Mucosa of rectum (tissue), 2 donors: Measurements from ENCODE around the gene NBAS.

Experiments
- H3K27ac ChIP-seq, 2 donors: one replicate each; pipeline ENCODE4 v1.7.0; 2013; ENCODE audit warnings: inconsistent platforms in 2 of 2, low read depth in 2 of 2, low read length in 2 of 2
- H3K27me3 ChIP-seq, 2 donors: one replicate each; pipeline ENCODE4 v1.7.0; 2013; ENCODE audit warnings: low read length in 2 of 2; ENCODE audit not compliant: control insufficient read depth in 2 of 2, insufficient read depth in 2 of 2
- H3K36me3 ChIP-seq, 2 donors: one replicate each; pipeline ENCODE4 v1.7.0; 2013; ENCODE audit warnings: low read length in 2 of 2; ENCODE audit not compliant: control insufficient read depth in 2 of 2, insufficient read depth in 2 of 2
- H3K4me1 ChIP-seq, 2 donors: one replicate each; pipeline ENCODE4 v1.7.0; 2013; ENCODE audit warnings: low read length in 2 of 2, mild to moderate bottlenecking in 1 of 2; ENCODE audit not compliant: control insufficient read depth in 2 of 2, insufficient read depth in 2 of 2
- H3K4me3 ChIP-seq, 2 donors: one replicate each; pipeline ENCODE4 v1.7.0; 2013; ENCODE audit warnings: low read length in 2 of 2
- H3K9ac ChIP-seq, 2 donors: one replicate each; pipeline ENCODE4 v1.7.0; 2013; ENCODE audit warnings: low read length in 2 of 2, low read depth in 1 of 2, mild to moderate bottlenecking in 1 of 2
- H3K9me3 ChIP-seq, 2 donors: one replicate each; pipeline ENCODE4 v1.7.0; 2013; ENCODE audit warnings: low read length in 2 of 2; ENCODE audit not compliant: control insufficient read depth in 2 of 2
- donor health status: healthy.
- donor health status: Normal muscosa, but diverticular disease.

Gene NBAS

DNA sequence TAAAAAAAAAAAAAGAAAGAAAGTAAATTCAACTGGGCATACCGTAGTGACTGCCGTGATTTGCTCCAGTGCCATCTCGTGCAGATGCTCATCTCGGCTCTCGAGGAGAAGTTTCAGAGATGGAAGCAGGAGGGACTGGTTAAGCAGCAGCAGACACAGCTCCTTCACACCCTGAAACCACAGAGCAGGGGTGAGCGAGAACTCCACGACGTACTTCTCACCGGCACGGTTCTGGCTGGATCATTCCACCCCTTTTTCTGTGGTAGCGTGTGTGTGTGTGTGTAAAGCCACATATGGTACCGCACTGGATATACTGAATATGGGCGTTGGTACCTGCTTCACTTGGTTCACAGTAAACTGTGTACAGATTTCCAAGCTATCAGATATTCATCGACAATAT lies 382.2 kb downstream of the NBAS start:
- Histone ChIP-seq H3K27me3 (no peaks in the 10 kb centered on the region), H3K9me3 (no peaks in the 10 kb centered on the region), H3K4me1 (no peaks in the 10 kb centered on the region), H3K4me3 (no peak overlapping the region), H3K36me3 (peaks cover 0 to 9% of the 10 kb centered on the region in 2 donors), H3K27ac (no peak overlapping the region), H3K9ac (no peak overlapping the region)

DNA sequence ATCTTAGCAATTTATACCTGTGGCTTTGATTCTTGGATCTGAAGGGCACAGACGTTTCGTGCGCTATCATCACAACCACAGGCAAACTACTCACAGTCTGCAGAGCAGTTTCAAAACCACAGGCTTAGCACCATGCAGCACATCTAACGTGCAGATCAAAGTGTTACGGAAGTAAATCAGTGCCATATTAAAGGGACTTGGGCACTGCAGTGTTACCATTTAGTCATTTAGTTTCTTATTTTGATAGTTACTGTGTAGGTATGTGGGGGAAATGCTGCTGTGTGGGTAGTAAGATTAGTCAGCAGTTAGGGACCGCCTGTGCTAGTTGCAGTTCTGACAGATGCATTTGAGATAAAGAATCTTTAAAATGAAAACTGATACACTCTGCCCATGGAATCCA lies 384.0 kb downstream of the NBAS start:
- no peak overlapping the region for H3K27ac ChIP-seq

DNA sequence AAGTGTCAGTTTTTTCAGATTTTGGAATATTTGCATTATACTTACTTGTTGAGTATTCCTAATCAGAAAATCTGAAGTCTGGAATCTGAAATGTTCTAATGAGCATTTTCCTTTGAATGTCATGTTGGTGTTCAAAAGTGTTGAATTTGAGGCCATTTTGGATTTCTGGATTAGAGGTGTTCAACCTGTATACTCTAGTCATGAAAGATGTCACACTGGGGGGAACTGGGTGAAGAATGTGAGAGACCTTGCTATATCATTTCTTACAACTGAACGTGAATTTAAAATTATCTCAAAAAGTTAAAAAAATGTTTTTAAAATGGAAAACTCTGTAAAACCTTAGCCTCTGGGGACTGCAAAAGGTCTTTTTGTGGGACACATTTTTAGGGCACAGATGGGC lies 384.5 kb downstream of the NBAS start:
- Histone ChIP-seq H3K4me1 (no peaks in the 10 kb centered on the region), H3K27me3 (no peaks in the 10 kb centered on the region), H3K9me3 (no peaks in the 10 kb centered on the region), H3K9ac (no peak overlapping the region), H3K4me3 (no peak overlapping the region), H3K36me3 (peaks cover 0 to 9% of the 10 kb centered on the region in 2 donors), H3K27ac (no peak overlapping the region)

More for the DNA sequence above, 384.0 kb downstream of the NBAS start:
- H3K4me1 ChIP-seq, result no peaks in the 10 kb centered on the region
- H3K9me3 ChIP-seq, result no peaks in the 10 kb centered on the region
- no peak overlapping the region for H3K9ac ChIP-seq
- no peaks in the 10 kb centered on the region for H3K27me3 ChIP-seq
- no peak overlapping the region for H3K4me3 ChIP-seq
- peaks cover 0 to 9% of the 10 kb centered on the region in 2 donors for H3K36me3 ChIP-seq

DNA sequence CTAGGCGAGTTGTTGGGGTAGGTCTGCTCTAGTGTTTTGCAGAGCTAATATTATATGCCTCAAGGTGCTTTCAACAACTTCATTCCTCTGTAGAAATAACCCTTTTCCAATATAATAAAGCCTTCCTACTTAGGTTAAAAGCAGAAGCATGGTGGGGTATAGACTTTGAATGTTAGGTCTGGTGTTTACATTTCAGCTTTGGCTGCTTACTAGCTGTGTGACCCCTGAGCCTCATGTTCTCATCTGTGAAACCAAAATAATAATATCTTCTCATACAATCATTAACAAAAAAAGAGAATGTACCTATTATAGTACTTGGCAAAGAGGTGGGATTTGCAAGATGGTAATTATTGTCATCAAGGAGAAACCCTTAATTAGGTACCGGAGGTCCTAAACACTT lies 386.6 kb downstream of the NBAS start:
- Histone ChIP-seq H3K9ac (no peak overlapping the region), H3K27me3 (no peaks in the 10 kb centered on the region), H3K27ac (no peak overlapping the region), H3K9me3 (no peaks in the 10 kb centered on the region), H3K4me1 (no peaks in the 10 kb centered on the region), H3K4me3 (no peak overlapping the region), H3K36me3 (peaks cover 0 to 9% of the 10 kb centered on the region in 2 donors)

DNA sequence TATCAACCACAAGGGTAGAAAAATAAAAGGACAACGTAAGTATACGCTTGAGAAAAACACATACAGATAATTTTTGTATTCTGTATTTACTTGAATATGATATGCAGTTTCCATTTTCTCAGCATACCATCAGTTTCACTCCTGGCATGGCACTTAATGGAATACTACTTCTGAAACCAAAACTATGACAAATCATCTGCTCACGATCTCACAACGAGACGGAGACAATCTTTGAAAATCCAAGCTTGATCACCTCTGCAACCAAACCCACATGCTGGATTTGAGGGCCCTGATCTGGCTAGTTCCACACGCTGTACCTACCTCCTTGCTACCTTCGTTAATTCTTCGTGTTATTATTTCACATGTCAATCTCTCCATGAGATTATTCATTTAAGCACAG lies 387.6 kb downstream of the NBAS start:
- peaks cover 0 to 6% of the 10 kb centered on the region in 2 donors for H3K36me3 ChIP-seq
- no peak overlapping the region for H3K9ac ChIP-seq
- no peaks in the 10 kb centered on the region for H3K27me3 ChIP-seq
- no peaks in the 10 kb centered on the region for H3K9me3 ChIP-seq
- H3K4me1 ChIP-seq, result no peaks in the 10 kb centered on the region
- no peak overlapping the region for H3K27ac ChIP-seq
- no peak overlapping the region for H3K4me3 ChIP-seq

DNA sequence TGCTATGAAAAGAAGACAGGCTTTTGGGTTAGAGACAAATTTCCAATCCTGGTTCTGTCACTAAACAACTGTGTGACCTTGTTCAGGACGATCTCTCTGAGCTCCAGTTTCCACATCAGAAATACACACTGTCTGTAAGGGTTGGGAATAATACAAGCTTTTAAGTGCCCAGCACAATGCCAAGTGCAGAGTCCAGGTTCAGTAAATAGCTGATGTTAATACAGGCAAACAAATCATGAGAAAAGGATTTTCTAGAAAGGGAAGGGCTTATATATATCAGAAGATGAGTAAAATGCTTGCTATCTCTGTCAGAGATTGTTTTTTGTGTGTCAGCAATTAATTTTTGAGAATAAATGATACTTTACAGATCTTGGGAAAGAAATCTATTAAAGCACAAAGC lies 388.3 kb downstream of the NBAS start:
- Histone ChIP-seq H3K27ac (no peak overlapping the region), H3K4me1 (no peaks in the 10 kb centered on the region), H3K4me3 (no peak overlapping the region), H3K9ac (no peak overlapping the region), H3K27me3 (no peaks in the 10 kb centered on the region), H3K9me3 (no peaks in the 10 kb centered on the region), H3K36me3 (peaks cover 0 to 3% of the 10 kb centered on the region in 2 donors)

DNA sequence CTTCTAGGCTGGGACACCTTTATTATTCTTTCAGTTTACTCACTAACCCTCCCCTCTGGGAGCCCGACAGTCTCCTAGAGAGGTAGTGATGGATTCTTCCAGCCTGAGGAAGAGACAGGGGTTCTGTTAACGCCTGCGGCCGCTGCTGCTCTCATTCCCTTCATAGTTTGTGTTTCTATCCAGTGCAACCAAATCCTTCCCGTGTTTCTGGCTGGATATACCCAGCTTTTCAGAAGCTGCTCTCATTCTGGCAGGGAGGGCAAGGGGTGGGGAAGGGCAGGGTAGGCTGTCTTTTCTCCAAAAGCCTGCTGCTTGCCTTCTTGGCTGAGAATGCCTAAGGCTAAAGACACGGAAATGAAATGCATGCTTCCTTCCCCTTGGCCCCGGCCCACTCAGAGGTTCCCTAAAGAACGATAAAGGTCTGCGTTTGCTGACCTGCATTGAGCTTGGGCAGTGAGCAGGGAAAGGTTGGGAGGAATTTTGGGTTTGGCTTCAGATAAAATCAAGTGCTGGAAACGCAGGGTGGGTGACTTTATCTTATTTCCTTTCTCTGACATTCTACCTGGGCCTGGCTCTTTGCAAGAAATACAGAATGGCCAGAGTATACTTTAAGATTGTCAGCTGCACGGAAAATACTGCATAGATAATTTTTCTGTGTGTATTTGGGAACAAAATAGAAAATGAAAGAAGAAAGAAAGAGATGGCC lies 390.9 kb downstream of the NBAS start:
- no peaks in the 10 kb centered on the region for H3K36me3 ChIP-seq
- no peaks in the 10 kb centered on the region for H3K27me3 ChIP-seq
- H3K4me3 ChIP-seq, result no peak overlapping the region
- no peaks in the 10 kb centered on the region for H3K9me3 ChIP-seq
- no peak overlapping the region for H3K9ac ChIP-seq
- H3K27ac ChIP-seq, result no peak overlapping the region
- no peaks in the 10 kb centered on the region for H3K4me1 ChIP-seq

DNA sequence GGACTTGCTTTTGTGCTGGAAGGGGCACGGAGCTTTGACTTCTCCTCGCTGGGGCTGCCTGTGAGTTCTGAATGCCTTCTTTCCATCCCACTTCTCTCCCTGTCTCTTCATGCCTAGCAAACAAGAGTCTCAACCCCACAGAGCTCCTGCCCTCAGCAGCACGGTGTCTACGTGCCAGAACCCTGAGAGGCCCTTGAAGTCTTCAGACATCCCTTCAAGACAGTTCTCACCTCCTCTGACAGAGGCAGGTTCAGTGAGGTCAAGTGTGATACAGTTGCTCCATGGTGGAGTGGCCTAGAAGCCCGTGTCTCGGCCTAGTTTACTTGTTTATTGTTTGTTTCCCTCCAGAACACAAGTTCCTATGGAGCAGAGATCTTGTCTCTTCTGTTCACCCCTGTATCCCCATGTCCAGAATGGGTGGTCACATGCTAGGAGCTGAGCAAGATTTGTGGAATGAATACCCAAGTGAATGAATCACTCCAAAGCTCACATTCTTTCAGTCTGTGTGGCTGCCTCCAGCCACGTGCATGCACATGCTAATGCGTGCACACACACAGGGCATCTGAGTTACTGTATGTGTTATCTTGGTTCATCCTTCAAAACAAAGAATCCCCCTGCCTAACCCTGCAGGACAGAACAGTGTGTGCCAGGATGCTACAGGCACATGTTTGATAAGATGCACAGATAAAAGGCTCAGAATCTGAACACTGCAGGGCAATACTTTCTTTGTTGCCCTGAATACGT lies 391.6 kb downstream of the NBAS start:
- Histone ChIP-seq H3K4me3 (no peak overlapping the region), H3K9ac (no peak overlapping the region), H3K27ac (no peak overlapping the region), H3K9me3 (no peaks in the 10 kb centered on the region), H3K27me3 (no peaks in the 10 kb centered on the region), H3K4me1 (no peaks in the 10 kb centered on the region), H3K36me3 (no peaks in the 10 kb centered on the region)

DNA sequence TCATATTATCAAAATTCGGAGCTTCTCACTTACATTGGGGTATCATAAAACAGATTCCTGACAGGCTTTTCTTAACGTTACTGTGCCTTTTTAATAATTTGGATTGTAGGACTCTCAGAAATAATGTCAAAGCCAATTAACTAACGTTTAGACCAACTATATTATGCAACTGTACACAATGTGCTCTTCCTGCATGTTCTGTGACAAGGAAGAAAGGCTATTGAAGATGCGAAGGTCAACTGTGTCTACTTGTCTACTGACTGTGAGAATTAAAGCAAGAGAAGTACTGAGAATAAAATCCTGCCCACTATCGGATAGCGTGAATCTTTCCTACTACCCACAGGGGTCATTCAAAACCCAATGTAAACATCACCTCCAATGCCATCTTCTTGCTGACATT lies 393.0 kb downstream of the NBAS start:
- H3K9me3 ChIP-seq, result no peaks in the 10 kb centered on the region
- H3K27me3 ChIP-seq, result no peaks in the 10 kb centered on the region
- no peak overlapping the region for H3K4me3 ChIP-seq
- H3K4me1 ChIP-seq, result no peaks in the 10 kb centered on the region
- H3K27ac ChIP-seq, result no peak overlapping the region
- H3K36me3 ChIP-seq, result no peaks in the 10 kb centered on the region
- no peak overlapping the region for H3K9ac ChIP-seq

DNA sequence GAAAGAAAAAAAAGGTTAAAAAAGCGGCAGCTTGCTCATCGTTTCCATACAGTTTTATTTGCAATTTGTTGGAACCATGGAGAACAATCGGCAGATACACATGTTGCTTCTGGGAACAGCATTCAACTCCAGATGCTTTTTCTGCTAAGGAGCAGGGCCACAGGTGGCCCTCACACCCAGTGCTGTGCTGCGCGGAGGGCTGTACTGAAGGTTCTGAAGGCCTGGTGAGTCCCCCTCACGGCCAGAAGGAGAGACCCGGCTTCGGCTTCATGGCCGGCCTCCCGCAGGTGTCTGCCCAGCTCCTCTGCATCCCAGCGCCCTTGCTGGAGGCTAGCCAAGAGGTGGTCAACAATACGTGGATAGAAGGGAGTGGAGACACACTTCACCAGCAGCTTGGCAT lies 394.3 kb downstream of the NBAS start:
- no peaks in the 10 kb centered on the region for H3K4me1 ChIP-seq
- H3K27ac ChIP-seq, result no peak overlapping the region
- H3K9ac ChIP-seq, result no peak overlapping the region
- H3K4me3 ChIP-seq, result no peak overlapping the region
- H3K27me3 ChIP-seq, result no peaks in the 10 kb centered on the region
- H3K9me3 ChIP-seq, result no peaks in the 10 kb centered on the region
- H3K36me3 ChIP-seq, result no peaks in the 10 kb centered on the region
